ENCODE data around the gene FXN. TPM values are rescaled to one million over a fixed set of nuclear protein-coding genes. Genes with fewer than 3 reads are reported as not detected.

The FXN gene
- total RNA-seq, 1 experiment from 2014 or later: 17.8 TPM

- no peak for DNase-seq (ENCODE audit: low read depth, low spot score)
- ChIA-PET POLR2A (no interaction called here), CTCF (no interaction called here)
- H3K27ac ChIP-seq (ENCODE audit: low read length): no peak overlapping the region
- H3K27me3 ChIP-seq (ENCODE audit: control insufficient read depth, insufficient read depth, low read length): no peaks in the 10 kb centered on the region
- H3K36me3 ChIP-seq (ENCODE audit: control insufficient read depth, insufficient read depth, low read length): no peaks in the 10 kb centered on the region
- H3K4me1 ChIP-seq (ENCODE audit: control insufficient read depth, insufficient read depth, low read length): no peaks in the 10 kb centered on the region
- TF ChIP-seq TCF7L2 (IDR thresholded peaks at IDR 0.05; ENCODE audit: low read depth, low read length) (no peak), POLR2AphosphoS5 (IDR thresholded peaks at IDR 0.05; ENCODE audit: low read depth, low read length) (no peak), SIN3A (IDR thresholded peaks at IDR 0.05; ENCODE audit: borderline replicate concordance, insufficient read depth, low read depth, low read length) (no peak), REST (IDR thresholded peaks at IDR 0.05; ENCODE audit: insufficient read depth in 1 of 2, low read depth in 2 of 2, low read length in 1 of 2) (no peak)
- TF ChIP-seq, protein P1, sequence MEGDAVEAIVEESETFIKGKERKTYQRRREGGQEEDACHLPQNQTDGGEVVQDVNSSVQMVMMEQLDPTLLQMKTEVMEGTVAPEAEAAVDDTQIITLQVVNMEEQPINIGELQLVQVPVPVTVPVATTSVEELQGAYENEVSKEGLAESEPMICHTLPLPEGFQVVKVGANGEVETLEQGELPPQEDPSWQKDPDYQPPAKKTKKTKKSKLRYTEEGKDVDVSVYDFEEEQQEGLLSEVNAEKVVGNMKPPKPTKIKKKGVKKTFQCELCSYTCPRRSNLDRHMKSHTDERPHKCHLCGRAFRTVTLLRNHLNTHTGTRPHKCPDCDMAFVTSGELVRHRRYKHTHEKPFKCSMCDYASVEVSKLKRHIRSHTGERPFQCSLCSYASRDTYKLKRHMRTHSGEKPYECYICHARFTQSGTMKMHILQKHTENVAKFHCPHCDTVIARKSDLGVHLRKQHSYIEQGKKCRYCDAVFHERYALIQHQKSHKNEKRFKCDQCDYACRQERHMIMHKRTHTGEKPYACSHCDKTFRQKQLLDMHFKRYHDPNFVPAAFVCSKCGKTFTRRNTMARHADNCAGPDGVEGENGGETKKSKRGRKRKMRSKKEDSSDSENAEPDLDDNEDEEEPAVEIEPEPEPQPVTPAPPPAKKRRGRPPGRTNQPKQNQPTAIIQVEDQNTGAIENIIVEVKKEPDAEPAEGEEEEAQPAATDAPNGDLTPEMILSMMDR (IDR thresholded peaks at IDR 0.05): no peak
- no peak for ATAC-seq
- BruUV-seq (replicated peaks): no TSS peak
- no peak overlapping the region for H3K4me3 ChIP-seq (ENCODE audit: low read depth in 2 of 2, low read length in 2 of 2)
- intact Hi-C loops (cut with micrococcal nuclease; ENCODE audit: unreplicated experiment) (loop anchor here (5.0 to 10.0 kb wide), 2 partner anchors 33 to 89 kb away; partner anchors contain the start of gene TJP2), in situ Hi-C loops (cut with HindIII; ENCODE audit: low pct_unique_long_range_greater_than_20kb, low sequenced_read_pairs) (no loop called here)
- H3K9me3 ChIP-seq (ENCODE audit: control insufficient read depth, insufficient read depth, low read depth, low read length): no peaks in the 10 kb centered on the region
These were observed 50.2 kb downstream of the FXN start for GRCh38 chr9:69085569-69086283.

GRCh38 chr9:69086312-69086711 lies 50.8 kb downstream of the FXN start:
- H3K4me1 ChIP-seq (ENCODE audit: control insufficient read depth, insufficient read depth, low read length): no peaks in the 10 kb centered on the region
- in situ Hi-C loops (cut with HindIII; ENCODE audit: low pct_unique_long_range_greater_than_20kb, low sequenced_read_pairs): no loop called here
- no peak overlapping the region for H3K27ac ChIP-seq (ENCODE audit: low read length)
- no peaks in the 10 kb centered on the region for H3K27me3 ChIP-seq (ENCODE audit: control insufficient read depth, insufficient read depth, low read length)
- DNase-seq (ENCODE audit: low read depth, low spot score) (no peak), ATAC-seq (no peak)
- ChIA-PET CTCF (no interaction called here), POLR2A (no interaction called here)
- BruUV-seq (replicated peaks): no TSS peak
- H3K9me3 ChIP-seq (ENCODE audit: control insufficient read depth, insufficient read depth, low read depth, low read length): no peaks in the 10 kb centered on the region
- TF ChIP-seq POLR2AphosphoS5 (IDR thresholded peaks at IDR 0.05; ENCODE audit: low read depth, low read length): no peak
- TF ChIP-seq, protein P1 (IDR thresholded peaks at IDR 0.05): no peak
- no peak for TF ChIP-seq REST (IDR thresholded peaks at IDR 0.05; ENCODE audit: insufficient read depth in 1 of 2, low read depth in 2 of 2, low read length in 1 of 2)
- no peak for TF ChIP-seq SIN3A (IDR thresholded peaks at IDR 0.05; ENCODE audit: borderline replicate concordance, insufficient read depth, low read depth, low read length)
- TF ChIP-seq TCF7L2 (IDR thresholded peaks at IDR 0.05; ENCODE audit: low read depth, low read length): no peak
- intact Hi-C loops (cut with micrococcal nuclease; ENCODE audit: unreplicated experiment): loop anchor here (5.0 to 10.0 kb wide), 2 partner anchors 34 to 88 kb away; partner anchors contain the start of gene TJP2
- no peaks in the 10 kb centered on the region for H3K36me3 ChIP-seq (ENCODE audit: control insufficient read depth, insufficient read depth, low read length)
- no peak overlapping the region for H3K4me3 ChIP-seq (ENCODE audit: low read depth in 2 of 2, low read length in 2 of 2)

Measured in Panc1 (cell line).